HG03457 (cell line): Measurements from ENCODE around the gene XIRP2.
"Not testable (repeated sequence)": the region's sequence is repeated elsewhere in the genome, so short reads cannot be mapped to it uniquely, and the experiment has no call there.

Experiments
- ATAC-seq: cut with Tn5 transposase; IDR thresholded peaks from one replicate; pipeline ENCODE4 v1.9.1; 2021; ENCODE audit warnings: moderate number of reproducible peaks; ENCODE audit not compliant: unreplicated experiment

XIRP2 gene

GRCh38 chr2:167028503-167028902 is 140.2 kb downstream of the XIRP2 start:
- ATAC-seq = no peak

GRCh38 chr2:167034976-167035375 is 146.7 kb downstream of the XIRP2 start:
- not testable (repeated sequence) for ATAC-seq

GRCh38 chr2:167048829-167049228 is 160.5 kb downstream of the XIRP2 start:
- no peak for ATAC-seq

GRCh38 chr2:167049659-167050058 is 161.4 kb downstream of the XIRP2 start:
- no peak for ATAC-seq

- ATAC-seq = no peak
Observed at GRCh38 chr2:167052825-167053224, 164.5 kb downstream of the XIRP2 start.

- ATAC-seq = no peak
Observed at GRCh38 chr2:167054881-167055280, 166.6 kb downstream of the XIRP2 start.

- no peak for ATAC-seq
Observed at GRCh38 chr2:167057446-167057845, 169.2 kb downstream of the XIRP2 start.

- ATAC-seq = no peak
Observed at GRCh38 chr2:167059173-167059572, 170.9 kb downstream of the XIRP2 start.

- no peak for ATAC-seq
Observed at GRCh38 chr2:167069855-167070254, 181.6 kb downstream of the XIRP2 start.

GRCh38 chr2:167075708-167076107 is 187.4 kb downstream of the XIRP2 start:
- not testable (repeated sequence) for ATAC-seq

GRCh38 chr2:167098931-167099330 is 210.7 kb downstream of the XIRP2 start:
- not testable (repeated sequence) for ATAC-seq

GRCh38 chr2:167100506-167100905 is 212.2 kb downstream of the XIRP2 start:
- no peak for ATAC-seq

- ATAC-seq = no peak
Observed at GRCh38 chr2:167103028-167103756, 214.9 kb downstream of the XIRP2 start.

- ATAC-seq = no peak
Observed at GRCh38 chr2:167103757-167104133, 215.5 kb downstream of the XIRP2 start.

- no peak for ATAC-seq
Observed at GRCh38 chr2:167104691-167105090, 216.4 kb downstream of the XIRP2 start.

GRCh38 chr2:167109682-167110081 is 221.4 kb downstream of the XIRP2 start:
- ATAC-seq = not testable (repeated sequence)

- ATAC-seq = no peak
Observed at GRCh38 chr2:167110345-167110744, 222.1 kb downstream of the XIRP2 start.

GRCh38 chr2:167114018-167114417 is 225.7 kb downstream of the XIRP2 start:
- no peak for ATAC-seq

GRCh38 chr2:167115541-167115940 is 227.3 kb downstream of the XIRP2 start:
- ATAC-seq = no peak

- ATAC-seq = no peak
Observed at GRCh38 chr2:167122389-167122788, 234.1 kb downstream of the XIRP2 start.

GRCh38 chr2:167126165-167126564 is 237.9 kb downstream of the XIRP2 start:
- ATAC-seq = no peak

- ATAC-seq = no peak
Observed at GRCh38 chr2:167127135-167127534, 238.9 kb downstream of the XIRP2 start.

GRCh38 chr2:167128130-167128529 is 239.8 kb downstream of the XIRP2 start:
- no peak for ATAC-seq
